RWPE1 (cell line): ENCODE measurements around the gene TSPAN4.

Experiments used
- CTCF ChIA-PET: fragments of 350-600 bp; sonication (Branson Sonifier 250); formaldehyde crosslinking; extraction: SDS; loops from one replicate; lab custom pipeline; 2021; lab: Yijun Ruan, JAX
- POLR2A ChIA-PET: fragments of 400-600 bp; formaldehyde crosslinking; extraction: SDS; loops from one replicate; lab custom pipeline; 2020; ENCODE audit warnings: antibody characterized with exemption; ENCODE audit not compliant: low non-redundant PET; lab: Yijun Ruan, JAX
- DNase-seq: peaks from one replicate; pipeline ENCODE4 v3.0.0; 2012; ENCODE audit warnings: low spot score
- H3K27ac ChIP-seq: fragments of 450-650 bp; 2 replicates; pipeline ENCODE4 v1.5.1; 2017
- CTCF ChIP-seq: fragments of 450-650 bp; conservative IDR thresholded peaks from 2 replicates; pipeline ENCODE4 v1.5.1; 2017; ENCODE audit warnings: low read depth, mild to moderate bottlenecking

The TSPAN4 gene

GRCh38 chr11:800473-800872 lies 42.2 kb upstream of the TSPAN4 start:
- DNase-seq, result no peak
- ChIA-PET CTCF (no interaction called here), POLR2A (no interaction called here)
- no peak for TF ChIP-seq CTCF
- H3K27ac ChIP-seq, result no peak overlapping the region

GRCh38 chr11:801097-801780 lies 41.4 kb upstream of the TSPAN4 start:
- no peak for TF ChIP-seq CTCF
- DNase-seq, result no peak
- H3K27ac ChIP-seq, result no peak overlapping the region
- POLR2A ChIA-PET, result no interaction called here
- CTCF ChIA-PET, result no interaction called here

GRCh38 chr11:802018-802617 lies 40.5 kb upstream of the TSPAN4 start:
- peak overlapping the region; percentile 97 for H3K27ac ChIP-seq
- POLR2A ChIA-PET, result no interaction called here
- TF ChIP-seq CTCF, result no peak
- CTCF ChIA-PET, result no interaction called here
- no peak for DNase-seq

GRCh38 chr11:802693-803466 lies 39.8 kb upstream of the TSPAN4 start:
- ChIA-PET POLR2A (no interaction called here), CTCF (interaction anchor here (0.7 kb wide), 1 partner anchor 57 kb away, joined by 3 read pairs; no protein-coding TSS in a partner anchor)
- no peak for DNase-seq
- no peak for TF ChIP-seq CTCF
- H3K27ac ChIP-seq, result peak overlapping the region; percentile 97

- no peak for DNase-seq
- TF ChIP-seq CTCF, result no peak
- ChIA-PET POLR2A (no interaction called here), CTCF (interaction anchor here (0.7 kb wide), 1 partner anchor 57 kb away, joined by 3 read pairs; no protein-coding TSS in a partner anchor)
- H3K27ac ChIP-seq, result peak overlapping the region; percentile 97
These were observed 39.2 kb upstream of the TSPAN4 start for GRCh38 chr11:803467-803742.

GRCh38 chr11:803770-804598 lies 38.7 kb upstream of the TSPAN4 start:
- POLR2A ChIA-PET, result interaction anchor here (0.5 to 1.1 kb wide), 2 partner anchors 18 to 20 kb away, joined by 3 to 6 read pairs; no protein-coding TSS in a partner anchor
- CTCF ChIA-PET, result interaction anchor here (0.7 kb wide), 1 partner anchor 58 kb away, joined by 3 read pairs; no protein-coding TSS in a partner anchor
- DNase-seq, result peak; percentile 72
- H3K27ac ChIP-seq, result peak overlapping the region; percentile 97
- TF ChIP-seq CTCF, result no peak
